ENCODE measurements around the gene CPEB4. TPM values are rescaled to one million over a fixed set of nuclear protein-coding genes. Genes with fewer than 3 reads are reported as not detected.
A peak's percentile ranks its signal among the peaks of the same experiment; 100 is the strongest.

Gene CPEB4
- total RNA-seq, 1 experiment from 2014 or later: 11.1 TPM

- Histone ChIP-seq H3K4me2 (ENCODE audit: low read length) (peak overlapping the region; percentile 75), H3K9ac (ENCODE audit: low read length) (peak overlapping the region; percentile 56), H3K9me3 (ENCODE audit: control insufficient read depth in 1 of 2, insufficient read depth in 1 of 2, low read depth in 1 of 2, low read length in 2 of 2) (no peaks in the 10 kb centered on the region), H3K9me2 (ENCODE audit: insufficient read depth) (no peaks in the 10 kb centered on the region), H3K27ac (ENCODE audit: low read depth, low read length) (peak overlapping the region; percentile 30), H3K4me3 (replicated peaks in 1 of 2; ENCODE audit: low read depth in 1 of 2, low read length in 2 of 2) (peak overlapping the region; percentile 53 to 59), H4K20me1 (ENCODE audit: insufficient read depth) (no peaks in the 10 kb centered on the region), H3K36me3 (ENCODE audit: control insufficient read depth in 1 of 2, insufficient read depth in 2 of 2, low read length in 2 of 2) (no peaks in the 10 kb centered on the region), H3K4me1 (ENCODE audit: control insufficient read depth in 1 of 2, insufficient read depth in 2 of 2, low read length in 2 of 2) (peaks cover 3 to 24% of the 10 kb centered on the region in 2 experiments; a peak in 3 of 4 replicates), H2AFZ (ENCODE audit: low read depth, low read length, poor library complexity, severe bottlenecking) (peak overlapping the region; percentile 65), H3K79me2 (ENCODE audit: insufficient read depth, low read length) (no peaks in the 10 kb centered on the region), H3K27me3 (ENCODE audit: insufficient read depth, low read length) (no peaks in the 10 kb centered on the region)
- TSS peak; percentile 88 for BruUV-seq (replicated peaks)
- DNase-seq (ENCODE audit: low read depth, low spot score): peak; percentile 83
- peak; percentile 96 for ATAC-seq
- POLR2A ChIA-PET: interaction anchor here (0.6 to 1.8 kb wide), 6 partner anchors 9 to 1456 kb away, joined by 3 to 7 read pairs (median 4); partner anchors contain the start of gene CPEB4
- TF ChIP-seq EGR1 (IDR thresholded peaks at IDR 0.05; ENCODE audit: low read depth): no peak
- peak; percentile 96 for TF ChIP-seq POLR2A (IDR thresholded peaks at IDR 0.05; ENCODE audit: borderline replicate concordance, extremely low read depth, insufficient read depth, insufficient read length)
- peak; percentile 69 for TF ChIP-seq TCF7L2 (IDR thresholded peaks at IDR 0.05; ENCODE audit: borderline replicate concordance, extremely low read depth, insufficient read depth, insufficient read length)
- TF ChIP-seq YY1 (IDR thresholded peaks at IDR 0.05; ENCODE audit: extremely low read depth, insufficient replicate concordance, low read depth, low read length): peak; percentile 4
- peak; percentile 88 for TF ChIP-seq SP1 (IDR thresholded peaks at IDR 0.05; ENCODE audit: low read depth)
- TF ChIP-seq, protein P1, sequence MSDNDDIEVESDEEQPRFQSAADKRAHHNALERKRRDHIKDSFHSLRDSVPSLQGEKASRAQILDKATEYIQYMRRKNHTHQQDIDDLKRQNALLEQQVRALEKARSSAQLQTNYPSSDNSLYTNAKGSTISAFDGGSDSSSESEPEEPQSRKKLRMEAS (IDR thresholded peaks at IDR 0.05): peak; percentile 77
- peak; percentile 82 for TF ChIP-seq JUND (IDR thresholded peaks at IDR 0.05)
- peak; percentile 42; the same call in 1 of the 2 replicates for TF ChIP-seq RAD21 (IDR thresholded peaks at IDR 0.05; ENCODE audit: low read depth)
- TF ChIP-seq POLR2AphosphoS5 (IDR thresholded peaks at IDR 0.05; ENCODE audit: low read depth, low read length): peak; percentile 93
- no peak; the same call in 1 of the 2 replicates for TF ChIP-seq SIN3A (IDR thresholded peaks at IDR 0.05; ENCODE audit: low read depth)
- TF ChIP-seq FOSL1 (IDR thresholded peaks at IDR 0.05; ENCODE audit: low read depth): peak; percentile 26; the same call in 1 of the 2 replicates
- CTCF ChIA-PET: interaction anchor here (1.2 kb wide), 1 partner anchor 14 kb away, joined by 3 read pairs; no protein-coding TSS in a partner anchor
- RAD21 ChIA-PET (ENCODE audit: low non-redundant PET in 1 of 2, low total read pairs in 2 of 2, uncharacterized antibody in 2 of 2, unreplicated experiment in 2 of 2): no interaction called here
- intact Hi-C loops (cut with micrococcal nuclease): no loop called here
Measured at GRCh38 chr5:173917788-173918786, 29.9 kb downstream of the CPEB4 start.
